ENCODE measurements around the gene GARS1. TPM values are rescaled to one million over a fixed set of nuclear protein-coding genes. Genes with fewer than 3 reads are reported as not detected.

The GARS1 gene
- total and polyA plus RNA-seq, 9 of the 15 experiments (the other 6 are each of a cell fraction or from before 2014, with no cell fraction given) = 142 to 769 (median 272) TPM

- TF ChIP-seq TFE3 (CRISPR knock-in tag; IDR thresholded peaks at IDR 0.05) = no peak
- no peak for TF ChIP-seq NCOA4 (IDR thresholded peaks at IDR 0.05; ENCODE audit: partially characterized antibody)
- TF ChIP-seq EP400 (IDR thresholded peaks at IDR 0.05) = no peak
- TF ChIP-seq TOE1 (IDR thresholded peaks at IDR 0.05; ENCODE audit: borderline replicate concordance) = no peak
- TF ChIP-seq TOE1 (CRISPR knock-in tag; IDR thresholded peaks at IDR 0.05; ENCODE audit: borderline replicate concordance, low read depth) = no peak
- TF ChIP-seq SMAD2 (IDR thresholded peaks at IDR 0.05; ENCODE audit: low read depth, low read length) = no peak
- TF ChIP-seq LARP7 (IDR thresholded peaks at IDR 0.05) = no peak
- no peak for TF ChIP-seq ZNF282 (CRISPR knock-in tag; IDR thresholded peaks at IDR 0.05)
- TF ChIP-seq ZBTB8A (IDR thresholded peaks at IDR 0.05; ENCODE audit: partially characterized antibody) = no peak
- no peak for TF ChIP-seq ZSCAN29 (IDR thresholded peaks at IDR 0.05)
These were observed 33.3 kb upstream of the GARS1 start (continued) for GRCh38 chr7:30561389-30561788.

- Histone ChIP-seq H3K9ac (ENCODE audit: insufficient read depth in 1 of 2, low read depth in 2 of 2, low read length in 2 of 2) (no peak overlapping the region), H2AFZ (ENCODE audit: low read depth, low read length) (no peak overlapping the region), H3K4me1 (replicated peaks in 1 of 2; ENCODE audit: control insufficient read depth in 2 of 2, insufficient read depth in 2 of 2, low read length in 2 of 2) (peaks cover 0 to 4% of the 10 kb centered on the region in 2 experiments; a peak in 3 of 5 replicates), H3K36me3 (ENCODE audit: control insufficient read depth, insufficient read depth, low read length) (peaks cover 11% of the 10 kb centered on the region; the same call in 2 of the 3 replicates), H3K4me2 (ENCODE audit: insufficient read depth, low read length) (no peak overlapping the region), H3K4me3 (no peak overlapping the region), H3K79me2 (ENCODE audit: control insufficient read depth, insufficient read depth, low read length) (no peaks in the 10 kb centered on the region), H3K27ac (ENCODE audit: extremely low read depth, low read depth, low read length) (no peak overlapping the region), H3K9me3 (replicated peaks; ENCODE audit: control insufficient read depth, insufficient read depth, low read depth, low read length) (no peaks in the 10 kb centered on the region), H3K27me3 (ENCODE audit: control insufficient read depth in 2 of 2, insufficient read depth in 2 of 2, low read length in 2 of 2) (no peaks in the 10 kb centered on the region), H4K20me1 (replicated peaks; ENCODE audit: control insufficient read depth, insufficient read depth, low read length) (no peaks in the 10 kb centered on the region), H3K9me1 (ENCODE audit: control insufficient read depth, insufficient read depth, low read length) (no peaks in the 10 kb centered on the region)
- WGBS (ENCODE audit: insufficient coverage, low coverage, missing lambda C conversion rate) = 37% methylated on average over 6 of the region's 6 CpGs
- BruUV-seq (replicated peaks) = no TSS peak
- in situ Hi-C loops (cut with MboI) = loop anchor here (10.0 kb wide), 1 partner anchor 398 kb away; no protein-coding TSS in a partner anchor
- CTCF ChIA-PET (ENCODE audit: low intra/inter-chr PET ratio) = interaction anchor here (0.6 to 3.5 kb wide), 3 partner anchors 14 to 291 kb away, joined by 3 to 22 read pairs (median 10); no protein-coding TSS in a partner anchor
- intact Hi-C loops (cut with micrococcal nuclease) = loop anchor here (10.0 kb wide), 1 partner anchor 488 kb away; no protein-coding TSS in a partner anchor
- DNase-seq (ENCODE audit: extremely low read depth in 1 of 4, low spot score in 3 of 4) (peak in 3 of 4 experiments; percentile 30 to 51 (median 34)), FAIRE-seq (peak; percentile 60), ATAC-seq (peak; percentile 42; the same call in 2 of the 3 replicates)
- POLR2A ChIA-PET = no interaction called here
- TF ChIP-seq ARID1B (IDR thresholded peaks at IDR 0.05) (0 out of 2 replicates have a peak, but pooled peaks have one; percentile 18), THAP7 (CRISPR knock-in tag; IDR thresholded peaks at IDR 0.05) (no peak), RAD21 (CRISPR knock-in tag; conservative IDR thresholded peaks at IDR 0.05 in 1 of 2, IDR thresholded peaks at IDR 0.05 in 1 of 2) (0 out of 4 replicates have a peak, but pooled peaks of 1 of the 2 experiments have one; percentile 2), RBM22 (IDR thresholded peaks at IDR 0.05; ENCODE audit: low read depth, low read length, poor library complexity, severe bottlenecking) (no peak), FIP1L1 (IDR thresholded peaks at IDR 0.05; ENCODE audit: low read depth, low read length, poor library complexity, severe bottlenecking) (no peak), NFIC (IDR thresholded peaks at IDR 0.05) (peak; percentile 93), NBN (IDR thresholded peaks at IDR 0.05; ENCODE audit: low read depth) (no peak), ZNF239 (CRISPR knock-in tag; IDR thresholded peaks at IDR 0.05) (no peak), MTF1 (CRISPR knock-in tag; IDR thresholded peaks at IDR 0.05; ENCODE audit: borderline replicate concordance) (no peak)
These were observed 32.2 kb upstream of the GARS1 start for GRCh38 chr7:30562498-30562897.
